Activated T-cell treated with anti-CD3 and anti-CD28 coated beads for 24 hours (primary cell): ENCODE data around the gene NR2C1.
"Not testable (repeated sequence)": the region's sequence is repeated elsewhere in the genome, so short reads cannot be mapped to it uniquely, and the experiment has no call there.

Source experiments
- DNase-seq: peaks from one replicate; pipeline ENCODE4 v3.0.0-alpha.2; 2020; ENCODE audit warnings: low read depth

NR2C1 gene

GRCh38 chr12:95002754-95003153 is 70.7 kb downstream of the NR2C1 start:
- no peak for DNase-seq

GRCh38 chr12:94998326-94998725 is 75.1 kb downstream of the NR2C1 start:
- no peak for DNase-seq

GRCh38 chr12:94997726-94998125 is 75.7 kb downstream of the NR2C1 start:
- DNase-seq, result no peak

- no peak for DNase-seq
Measured at GRCh38 chr12:94997061-94997460, 76.4 kb downstream of the NR2C1 start.

- no peak for DNase-seq
Measured at GRCh38 chr12:94994312-94994711, 79.1 kb downstream of the NR2C1 start.

- DNase-seq, result not testable (repeated sequence)
Measured at GRCh38 chr12:94993855-94994254, 79.6 kb downstream of the NR2C1 start.

- DNase-seq, result no peak
Measured at GRCh38 chr12:94990222-94990621, 83.2 kb downstream of the NR2C1 start.

- no peak for DNase-seq
Measured at GRCh38 chr12:94988471-94988870, 84.9 kb downstream of the NR2C1 start.

- DNase-seq, result no peak
Measured at GRCh38 chr12:94987801-94988200, 85.6 kb downstream of the NR2C1 start.

GRCh38 chr12:94987076-94987669 is 86.2 kb downstream of the NR2C1 start:
- DNase-seq, result no peak

GRCh38 chr12:94985099-94985498 is 88.3 kb downstream of the NR2C1 start:
- DNase-seq, result not testable (repeated sequence)

GRCh38 chr12:94983321-94983720 is 90.1 kb downstream of the NR2C1 start:
- no peak for DNase-seq

- DNase-seq, result no peak
Measured at GRCh38 chr12:94982456-94982855, 91.0 kb downstream of the NR2C1 start.

- DNase-seq, result no peak
Measured at GRCh38 chr12:94980577-94980976, 92.8 kb downstream of the NR2C1 start.

GRCh38 chr12:94979941-94980340 is 93.5 kb downstream of the NR2C1 start:
- DNase-seq, result no peak

- no peak for DNase-seq
Measured at GRCh38 chr12:94977766-94978468, 95.5 kb downstream of the NR2C1 start.

- DNase-seq, result no peak
Measured at GRCh38 chr12:94973221-94973620, 100.2 kb downstream of the NR2C1 start.

GRCh38 chr12:94972795-94973194 is 100.6 kb downstream of the NR2C1 start:
- no peak for DNase-seq

- no peak for DNase-seq
Measured at GRCh38 chr12:94971923-94972322, 101.5 kb downstream of the NR2C1 start.

GRCh38 chr12:94970560-94970959 is 102.9 kb downstream of the NR2C1 start:
- DNase-seq, result no peak
